GM12878 (cell line): ENCODE results near the gene GTPBP3. TPM values are rescaled to one million over a fixed set of nuclear protein-coding genes. Genes with fewer than 3 reads are reported as not detected.
A peak's percentile ranks its signal among the peaks of the same experiment; 100 is the strongest.

Source experiments
- ATAC-seq: fragments of 200-7000 bp; cut with Tn5 transposase; 3 replicates; pipeline ENCODE4 v1.9.1; 2020; ENCODE audit warnings: mild to moderate bottlenecking, moderate library complexity
- Bru-seq: library from RNA; stranded (reverse); fragments of 400-500 nt; gene quantifications from one replicate; lab custom pipeline; 2021; lab: Mats Ljungman, UMichigan
- BruChase-seq, 2 experiments: library from RNA; stranded (reverse); fragments of 400-500 nt; gene quantifications; one replicate each; lab custom pipeline; 2021; lab: Mats Ljungman, UMichigan
- BruUV-seq: library from RNA; stranded (reverse); fragments of 400-500 nt; replicated peaks from 2 replicates; lab custom pipeline; 2021; lab: Mats Ljungman, UMichigan
- CTCF ChIA-PET: fragments of 300-600 bp; sonication (Branson Sonifier 250); formaldehyde crosslinking; extraction: SDS; loops from one replicate; lab custom pipeline; 2021; ENCODE audit warnings: inconsistent platforms; lab: Yijun Ruan, JAX
- POLR2A ChIA-PET: fragments of 350-600 bp; formaldehyde crosslinking; extraction: SDS; loops from one replicate; lab custom pipeline; 2021; ENCODE audit warnings: inconsistent platforms; lab: Charles Lee
- RAD21 ChIA-PET: fragments of 300-600 bp; sonication (Branson Sonifier 250); formaldehyde crosslinking; loops from one replicate; lab custom pipeline; 2023; ENCODE audit warnings: antibody characterized with exemption; ENCODE audit not compliant: unreplicated experiment; lab: Charles Lee
- SMC1A ChIA-PET: fragments of 300-600 bp; sonication (Branson Sonifier 250); formaldehyde crosslinking; loops from one replicate; lab custom pipeline; 2023; ENCODE audit not compliant: unreplicated experiment, uncharacterized antibody; lab: Charles Lee
- DNase-seq: peaks from one replicate; pipeline ENCODE4 v3.0.0-alpha.2; 2011; ENCODE audit warnings: low read depth, low spot score
- FAIRE-seq: peaks from 3 replicates; lab custom pipeline; 2011; peaks lifted over from hg19 to GRCh38; lab: Jason Lieb, UNC
- H2AFZ ChIP-seq: 2 replicates; pipeline ENCODE4 v1.6.0; 2011; ENCODE audit warnings: low read depth, low read length, control low read depth; ENCODE audit not compliant: control insufficient read depth
- H3K27ac ChIP-seq: 2 replicates; pipeline ENCODE4 v1.5.1; 2011; ENCODE audit warnings: control low read depth; ENCODE audit not compliant: control insufficient read depth, insufficient read depth
- H3K27me3 ChIP-seq, 2 experiments: replicated peaks in 1 of 2; 2 replicates each; pipeline versions ENCODE4 v1.6.0 to v1.6.1; 2011; ENCODE audit warnings: low read length in 1 of 2; ENCODE audit not compliant: control insufficient read depth in 2 of 2, insufficient read depth in 2 of 2
- H3K36me3 ChIP-seq, 2 experiments: 2 replicates each; pipeline ENCODE4 v1.5.1; 2011; ENCODE audit warnings: low read length in 1 of 2; ENCODE audit not compliant: control insufficient read depth in 2 of 2, insufficient read depth in 2 of 2
- H3K4me1 ChIP-seq: 2 replicates; pipeline ENCODE4 v1.6.1; 2011; ENCODE audit warnings: mild to moderate bottlenecking, low read length, moderate library complexity, mixed read lengths; ENCODE audit not compliant: control insufficient read depth, insufficient read depth
- H3K4me2 ChIP-seq: 2 replicates; pipeline ENCODE4 v1.6.0; 2011; ENCODE audit warnings: control low read depth; ENCODE audit not compliant: control insufficient read depth, insufficient read depth
- H3K4me3 ChIP-seq: fragments of 200-600 bp; sonication (generic); 2 replicates; pipeline ENCODE4 v1.5.1; 2016
- H3K79me2 ChIP-seq: 2 replicates; pipeline ENCODE4 v1.6.0; 2011; ENCODE audit warnings: low read length; ENCODE audit not compliant: control insufficient read depth, insufficient read depth
- H3K9ac ChIP-seq: 2 replicates; pipeline ENCODE4 v1.8.0; 2011; ENCODE audit warnings: low read length, control low read depth, mixed read lengths; ENCODE audit not compliant: control insufficient read depth, insufficient read depth
- H3K9me3 ChIP-seq: replicated peaks from 3 replicates; pipeline ENCODE4 v1.5.1; 2011; ENCODE audit warnings: mild to moderate bottlenecking, low read length; ENCODE audit not compliant: control insufficient read depth, insufficient read depth
- H4K20me1 ChIP-seq: 2 replicates; pipeline ENCODE4 v1.6.0; 2011; ENCODE audit not compliant: control insufficient read depth, insufficient read depth
- EP300 ChIP-seq, 2 experiments: fragments of 150-350 bp in 1 of 2; IDR thresholded peaks; 2 replicates each; pipeline ENCODE4 v1.6.1; 2011 to 2012; ENCODE audit warnings: low read depth in 2 of 2, low read length in 2 of 2, borderline replicate concordance in 1 of 2, improper control_type of control experiment in 1 of 2, inconsistent platforms in 1 of 2; ENCODE audit not compliant: control insufficient read depth in 1 of 2
- ESRRA ChIP-seq: IDR thresholded peaks from 2 replicates; pipeline ENCODE4 v1.6.1; 2012; ENCODE audit warnings: mild to moderate bottlenecking, low read length, improper control_type of control experiment
- IRF5 ChIP-seq: fragments of 450-650 bp; IDR thresholded peaks from 2 replicates; pipeline ENCODE4 v1.6.1; 2017; ENCODE audit warnings: borderline replicate concordance
- MYC ChIP-seq: IDR thresholded peaks from 2 replicates; pipeline ENCODE4 v1.6.1; 2011; ENCODE audit warnings: mild to moderate bottlenecking, low read length, moderate library complexity, inconsistent platforms; ENCODE audit not compliant: insufficient read depth, insufficient replicate concordance, insufficient read length, severe bottlenecking
- POLR2AphosphoS5 ChIP-seq: IDR thresholded peaks from 2 replicates; pipeline ENCODE4 v1.6.1; 2011; ENCODE audit warnings: mild to moderate bottlenecking, low read length, inconsistent platforms
- RB1 ChIP-seq: fragments of 450-650 bp; formaldehyde crosslinking; IDR thresholded peaks from 2 replicates; pipeline ENCODE4 v1.6.1; 2017; ENCODE audit warnings: mild to moderate bottlenecking, borderline replicate concordance
- RCOR1 ChIP-seq: conservative IDR thresholded peaks from 2 replicates; pipeline ENCODE4 v1.6.1; 2012; ENCODE audit warnings: low read depth, low read length, improper control_type of control experiment
- SPI1 ChIP-seq: IDR thresholded peaks from 2 replicates; pipeline ENCODE4 v1.6.1; 2011; ENCODE audit warnings: low read depth, mild to moderate bottlenecking, low read length, moderate library complexity, borderline replicate concordance; ENCODE audit not compliant: insufficient read depth
- STAT1 ChIP-seq: fragments of 450-650 bp; conservative IDR thresholded peaks from 2 replicates; pipeline ENCODE4 v1.6.1; 2014; ENCODE audit warnings: antibody characterized with exemption, mild to moderate bottlenecking
- ZNF274 ChIP-seq: IDR thresholded peaks from one replicate; pipeline ENCODE4 v1.8.0; 2011; ENCODE audit not compliant: insufficient read length, insufficient read depth
- WGBS: methylation state at CpG from one replicate; pipeline ENCODE4 v1.1.6; 2016; ENCODE audit warnings: low lambda C conversion rate; ENCODE audit not compliant: insufficient replicate concordance, insufficient coverage; ENCODE audit errors: missing lambda C conversion rate; 5-methylcytosine and 5-hydroxymethylcytosine counted together
- in situ Hi-C: fragments of 300-500 bp; cut with MboI; formaldehyde crosslinking; loops from 9 replicates; pipeline ENCODE4 v1.14.3; 2018; ENCODE audit warnings: mixed read lengths
- intact Hi-C: fragments of 100-400 bp; cut with micrococcal nuclease; formaldehyde crosslinking; loops from one replicate; pipeline ENCODE4 v1.14.2; 2022; ENCODE audit not compliant: unreplicated experiment
- long read RNA-seq, 2 experiments: library from polyadenylated mRNA; unstranded; transcript quantifications; one replicate each; pipeline ENCODE4 v2.0.0, GENCODE V29; 2019 to 2020
- polyA minus RNA-seq, 3 experiments: library from RNA; depleted of rRNA, polyadenylated mRNA; stranded (reverse); fragments of >200 nt; gene quantifications; 2 replicates each; pipeline ENCODE4 v1.2.3, GENCODE V29; 2011
- polyA plus RNA-seq, 11 experiments: library from polyadenylated mRNA; depleted of rRNA in 4 of 11; unstranded in 6 of 11; stranded (reverse) in 5 of 11; fragments of >200 nt; fragmentation: Nextera tagmentation in 4 of 11; fragmentation: Illumina TruSeq in 1 of 11; extraction: Ambion mirVana in 4 of 11; extraction: Trizol in 1 of 11; gene quantifications; 1 replicate in 1 of 11; 2 replicates in 10 of 11; pipeline versions ENCODE4 v1.2.1 to v1.2.3, GENCODE V29; 2011 to 2016; ENCODE audit warnings: inconsistent platforms in 2 of 11, missing spikeins in 2 of 11, low read depth in 1 of 11
- total RNA-seq, 4 experiments: library from RNA; depleted of rRNA in 3 of 4; stranded (reverse); fragments of >200 nt in 3 of 4; fragmentation: Illumina TruSeq in 1 of 4; extraction: Trizol in 1 of 4; gene quantifications; 2 replicates each; pipeline versions ENCODE4 v1.2.1 to v1.2.3, GENCODE V29; 2013 to 2021
- TF ChIP-seq, protein P1 (sequence below), 3 experiments: IDR thresholded peaks in 2 of 3; conservative IDR thresholded peaks in 1 of 3; 2 replicates each; pipeline ENCODE4 v1.5.1; 2011; ENCODE audit warnings: low read depth in 3 of 3, low read length in 3 of 3, mild to moderate bottlenecking in 3 of 3, control low read depth in 2 of 3, moderate library complexity in 2 of 3, inconsistent platforms in 1 of 3, mixed read lengths in 1 of 3; ENCODE audit not compliant: control insufficient read depth in 2 of 3, insufficient read depth in 1 of 3; ENCODE audit errors: extremely low read depth in 1 of 3
- TF ChIP-seq, protein P2 (sequence below): fragments of 450-650 bp; IDR thresholded peaks from 2 replicates; pipeline ENCODE4 v1.6.1; 2014; ENCODE audit warnings: mild to moderate bottlenecking

Gene GTPBP3
- 36.4 and 46.2 TPM in 2 replicates for total RNA-seq (2013; cell fraction: nucleolus; rRNA removed)
- total RNA-seq (2014; rRNA removed), result 22.6 and 22.8 TPM in 2 replicates
- 6.4 and 7.1 TPM in 2 replicates for total RNA-seq (2014; rRNA removed; fragmentation: Illumina TruSeq; extraction: Trizol)
- total RNA-seq (2021), result 38.5 and 46.8 TPM in 2 replicates
- 4.3 TPM for polyA plus RNA-seq (2011; ENCODE audit: low read depth)
- polyA plus RNA-seq (2011; rRNA removed), result 6.6 and 8.2 TPM in 2 replicates
- polyA plus RNA-seq (2011; cell fraction: cytosol; rRNA removed), result 9.4 and 16.0 TPM in 2 replicates
- polyA plus RNA-seq (2011; cell fraction: nucleus; rRNA removed), result 32.5 and 50.6 TPM in 2 replicates
- polyA plus RNA-seq (2012), result 14.5 and 21.6 TPM in 2 replicates
- polyA plus RNA-seq (2014; fragmentation: Illumina TruSeq; extraction: Trizol), result 6.1 and 8.1 TPM in 2 replicates
- 1 to 10 TPM; 2.9 to 4.1 TPM for polyA plus RNA-seq (2014; fragmentation: Nextera tagmentation; extraction: Ambion mirVana)
- 42.7 and 57.2 TPM in 2 replicates for polyA plus RNA-seq (2014; rRNA removed)
- 10 to 100 TPM; 26.3 to 28.8 TPM for polyA plus RNA-seq (2016; fragmentation: Nextera tagmentation; extraction: Ambion mirVana)
- polyA minus RNA-seq (2011; rRNA and poly(A)+ RNA removed), result 4.8 and 8.8 TPM in 2 replicates
- 11.6 and 12.7 TPM in 2 replicates for polyA minus RNA-seq (2011; cell fraction: cytosol; rRNA and poly(A)+ RNA removed)
- 36.8 and 44.5 TPM in 2 replicates for polyA minus RNA-seq (2011; cell fraction: nucleus; rRNA and poly(A)+ RNA removed)
- Bru-seq, nascent RNA, result percentile 53 among the genes with signal in this experiment
- BruChase-seq, experiment 1, labeled RNA remaining after a 6-hour chase, result percentile 62 among the genes with signal in this experiment
- percentile 59 among the genes with signal in this experiment for BruChase-seq, experiment 2, labeled RNA remaining after a 2-hour chase
- long read RNA-seq, experiment 1, transcript GTPBP3-201 (9 exons, 2,579 nt), result major isoform, 11 of 13 reads
- long read RNA-seq, experiment 1, partial matches to known transcripts, result 0 of 13 reads
- long read RNA-seq, experiment 1, other reads (novel, unspliced or antisense), result 1 of 13 reads
- long read RNA-seq, experiment 2, partial matches to known transcripts, result 0 of 2 reads
- long read RNA-seq, experiment 2, other reads (novel, unspliced or antisense), result 1 of 2 reads

DNA sequence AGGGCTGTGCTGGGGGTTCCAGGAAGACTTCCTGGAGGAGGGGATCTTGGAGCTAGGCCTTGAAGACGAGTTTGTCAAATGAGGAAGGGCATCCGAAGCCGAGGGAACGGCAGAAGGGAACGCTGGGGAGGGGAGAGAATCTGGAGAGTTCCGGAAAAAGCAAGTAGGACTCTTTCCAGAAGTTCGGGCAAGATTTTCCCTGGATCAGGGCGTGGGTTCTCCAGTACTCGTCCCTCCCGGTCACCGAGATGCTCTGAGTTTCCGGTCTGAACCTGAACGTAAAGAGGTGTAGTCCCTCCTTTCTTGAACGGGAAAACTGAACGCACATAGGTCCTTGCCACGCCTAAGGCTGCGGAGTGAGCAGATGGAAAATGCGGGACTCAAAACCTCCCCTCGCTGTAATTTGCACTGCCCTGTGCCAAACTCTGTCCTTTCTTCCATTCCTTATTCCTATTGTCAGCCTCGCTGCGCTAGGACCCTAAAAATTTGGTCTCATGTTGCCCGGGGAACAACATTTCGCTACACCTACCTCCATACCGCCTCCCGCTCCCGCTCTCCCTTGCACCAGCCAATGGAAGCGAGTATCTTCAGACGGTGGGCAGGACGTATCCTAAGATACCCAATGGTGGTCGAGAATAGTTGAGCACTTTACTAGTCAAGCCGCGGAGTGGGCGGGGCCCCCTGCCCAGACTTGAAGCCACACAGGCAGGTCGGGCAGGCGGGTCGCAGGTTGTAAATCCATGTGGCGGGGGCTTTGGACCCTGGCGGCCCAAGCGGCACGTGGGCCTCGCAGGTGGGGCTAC is at the start of gene GTPBP3:
TSS of gene GTPBP3 (plus strand) at position 682 of the 803 bp plus-strand sequence. CDS start at position 741, 59 bp downstream.
- Histone ChIP-seq H3K79me2 (peaks cover 6% of the 10 kb centered on the region), H3K27ac (peak within 1 kb of the TSS; percentile 84), H3K4me1 (peaks cover 21% of the 10 kb centered on the region), H3K4me2 (peak within 1 kb of the TSS; percentile 100), H3K9ac (peak within 1 kb of the TSS; percentile 88), H4K20me1 (no peaks in the 10 kb centered on the region), H3K27me3 (no peaks in the 10 kb centered on the region), H3K36me3 (no peaks in the 10 kb centered on the region; a peak in 2 of 4 replicates), H3K4me3 (peak within 1 kb of the TSS; percentile 100), H3K9me3 (no peaks in the 10 kb centered on the region; the same call in 2 of the 3 replicates), H2AFZ (peak within 1 kb of the TSS; percentile 97)
- ChIA-PET CTCF (interaction anchor here (1.0 to 2.4 kb wide), 2 partner anchors 32 to 49 kb away, joined by 4 to 16 read pairs; partner anchors contain the start of gene MRPL34), SMC1A (interaction anchor here (1.7 kb wide), 1 partner anchor 28 kb away, joined by 4 read pairs; the partner anchor contains the start of gene DDA1), RAD21 (interaction anchor here (1.4 to 2.1 kb wide), 2 partner anchors 28 to 68 kb away, joined by 3 to 7 read pairs; partner anchors contain the start of genes BST2 and DDA1), POLR2A (interaction anchor here (0.5 to 4.4 kb wide), 6 partner anchors 17 to 380 kb away, joined by 3 to 24 read pairs (median 6); partner anchors contain the start of gene DDA1)
- peak; percentile 90 for FAIRE-seq
- ATAC-seq, result peak; percentile 89
- WGBS, result under 1% methylated on average over 41 of the region's 41 CpGs
- in situ Hi-C loops, result no loop called here
- BruUV-seq, result TSS peak; percentile 95
- intact Hi-C loops, result loop anchor here (5.0 kb wide), 1 partner anchor 45 kb away; no protein-coding TSS in a partner anchor
- peak; percentile 96 for DNase-seq
- TF ChIP-seq STAT1 (0 out of 2 replicates have a peak, but pooled peaks have one; percentile 54), SPI1 (no peak), POLR2AphosphoS5 (peak; percentile 62; the same call in 1 of the 2 replicates), RCOR1 (no peak), MYC (peak; percentile 82), IRF5 (no peak), ESRRA (no peak; the same call in 1 of the 2 replicates), ZNF274 (no peak), EP300 (IDR thresholded peaks at IDR 0.05; ENCODE audit: borderline replicate concordance in 1 of 2, control insufficient read depth in 1 of 2, low read depth in 2 of 2, low read length in 2 of 2) (no peak), RB1 (peak; percentile 94; the same call in 1 of the 2 replicates)
- TF ChIP-seq, protein P1, sequence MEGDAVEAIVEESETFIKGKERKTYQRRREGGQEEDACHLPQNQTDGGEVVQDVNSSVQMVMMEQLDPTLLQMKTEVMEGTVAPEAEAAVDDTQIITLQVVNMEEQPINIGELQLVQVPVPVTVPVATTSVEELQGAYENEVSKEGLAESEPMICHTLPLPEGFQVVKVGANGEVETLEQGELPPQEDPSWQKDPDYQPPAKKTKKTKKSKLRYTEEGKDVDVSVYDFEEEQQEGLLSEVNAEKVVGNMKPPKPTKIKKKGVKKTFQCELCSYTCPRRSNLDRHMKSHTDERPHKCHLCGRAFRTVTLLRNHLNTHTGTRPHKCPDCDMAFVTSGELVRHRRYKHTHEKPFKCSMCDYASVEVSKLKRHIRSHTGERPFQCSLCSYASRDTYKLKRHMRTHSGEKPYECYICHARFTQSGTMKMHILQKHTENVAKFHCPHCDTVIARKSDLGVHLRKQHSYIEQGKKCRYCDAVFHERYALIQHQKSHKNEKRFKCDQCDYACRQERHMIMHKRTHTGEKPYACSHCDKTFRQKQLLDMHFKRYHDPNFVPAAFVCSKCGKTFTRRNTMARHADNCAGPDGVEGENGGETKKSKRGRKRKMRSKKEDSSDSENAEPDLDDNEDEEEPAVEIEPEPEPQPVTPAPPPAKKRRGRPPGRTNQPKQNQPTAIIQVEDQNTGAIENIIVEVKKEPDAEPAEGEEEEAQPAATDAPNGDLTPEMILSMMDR (IDR thresholded peaks at IDR 0.05 in 2 of 3, conservative IDR thresholded peaks at IDR 0.05 in 1 of 3; ENCODE audit: control insufficient read depth in 2 of 3, extremely low read depth in 1 of 3, insufficient read depth in 1 of 3, low read depth in 3 of 3, low read length in 3 of 3), result no peak
- TF ChIP-seq, protein P2, sequence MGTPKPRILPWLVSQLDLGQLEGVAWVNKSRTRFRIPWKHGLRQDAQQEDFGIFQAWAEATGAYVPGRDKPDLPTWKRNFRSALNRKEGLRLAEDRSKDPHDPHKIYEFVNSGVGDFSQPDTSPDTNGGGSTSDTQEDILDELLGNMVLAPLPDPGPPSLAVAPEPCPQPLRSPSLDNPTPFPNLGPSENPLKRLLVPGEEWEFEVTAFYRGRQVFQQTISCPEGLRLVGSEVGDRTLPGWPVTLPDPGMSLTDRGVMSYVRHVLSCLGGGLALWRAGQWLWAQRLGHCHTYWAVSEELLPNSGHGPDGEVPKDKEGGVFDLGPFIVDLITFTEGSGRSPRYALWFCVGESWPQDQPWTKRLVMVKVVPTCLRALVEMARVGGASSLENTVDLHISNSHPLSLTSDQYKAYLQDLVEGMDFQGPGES, result peak; percentile 70
